Measurements from ENCODE around the gene GPHN. TPM values are rescaled to one million over a fixed set of nuclear protein-coding genes. Genes with fewer than 3 reads are reported as not detected.

Gene GPHN
- total and polyA plus RNA-seq, 2 donors (not counting 3 experiments of a cell fraction or from before 2014, with no cell fraction given) = 5.1 to 23.2 TPM

DNA sequence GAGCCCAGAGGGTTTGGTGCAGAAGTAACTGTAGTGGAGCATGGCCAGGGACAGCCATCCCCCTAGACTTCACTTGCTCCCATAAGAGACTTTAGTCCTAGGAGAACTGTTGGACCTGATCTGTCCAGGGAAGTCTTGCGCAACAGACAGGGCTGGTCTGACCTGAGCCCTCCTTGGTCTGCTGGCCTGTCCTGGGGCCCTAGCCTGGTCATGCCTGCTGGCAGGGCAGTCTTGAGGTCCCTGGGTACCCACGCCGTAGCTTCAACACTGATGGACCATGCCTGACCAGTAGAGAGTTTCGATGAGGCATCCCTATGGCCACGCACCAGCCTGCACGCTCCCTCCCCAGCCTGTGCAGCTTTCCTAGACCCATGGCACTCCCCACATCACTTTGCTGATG, 305.7 kb downstream of the GPHN start:
- FAIRE-seq = no peak
- H3K9me3 ChIP-seq (replicated peaks; ENCODE audit: control insufficient read depth, insufficient read depth, low read length) = no peaks in the 10 kb centered on the region
- no peak overlapping the region for H3K9ac ChIP-seq (replicated peaks; ENCODE audit: extremely low read depth, insufficient read depth, low read length)
- no peak overlapping the region for H3K4me2 ChIP-seq (ENCODE audit: insufficient read depth, low read length)
- BruUV-seq (replicated peaks) = no TSS peak
- intact Hi-C loops (cut with micrococcal nuclease) (no loop called here), dilution Hi-C loops (cut with MboI; ENCODE audit: extremely low pct_ligation_motif_present, low sequenced_read_pairs) (loop anchor here (25.0 kb wide), 1 partner anchor 99 kb away; no protein-coding TSS in a partner anchor)
- no peak for TF ChIP-seq GATA2 (IDR thresholded peaks at IDR 0.05; ENCODE audit: insufficient read depth, insufficient read length, low read depth, low read length)
- no peak for TF ChIP-seq POLR2A (IDR thresholded peaks at IDR 0.05; ENCODE audit: low read depth, low read length)
- no peak for TF ChIP-seq EZH2 (IDR thresholded peaks at IDR 0.05; ENCODE audit: borderline replicate concordance, low read depth, low read length, severe bottlenecking)
- no peak for TF ChIP-seq POLR2AphosphoS5 (IDR thresholded peaks at IDR 0.05; ENCODE audit: insufficient read depth, low read depth, low read length)
- no peak for TF ChIP-seq FOS (IDR thresholded peaks at IDR 0.05; ENCODE audit: borderline replicate concordance, insufficient read depth, low read length)
- no peak for TF ChIP-seq MYC (IDR thresholded peaks at IDR 0.05; ENCODE audit: low read depth, low read length)
- no peak for TF ChIP-seq JUN (IDR thresholded peaks at IDR 0.05; ENCODE audit: borderline replicate concordance, insufficient read depth, insufficient read length, low read depth)
- TF ChIP-seq, protein P1, sequence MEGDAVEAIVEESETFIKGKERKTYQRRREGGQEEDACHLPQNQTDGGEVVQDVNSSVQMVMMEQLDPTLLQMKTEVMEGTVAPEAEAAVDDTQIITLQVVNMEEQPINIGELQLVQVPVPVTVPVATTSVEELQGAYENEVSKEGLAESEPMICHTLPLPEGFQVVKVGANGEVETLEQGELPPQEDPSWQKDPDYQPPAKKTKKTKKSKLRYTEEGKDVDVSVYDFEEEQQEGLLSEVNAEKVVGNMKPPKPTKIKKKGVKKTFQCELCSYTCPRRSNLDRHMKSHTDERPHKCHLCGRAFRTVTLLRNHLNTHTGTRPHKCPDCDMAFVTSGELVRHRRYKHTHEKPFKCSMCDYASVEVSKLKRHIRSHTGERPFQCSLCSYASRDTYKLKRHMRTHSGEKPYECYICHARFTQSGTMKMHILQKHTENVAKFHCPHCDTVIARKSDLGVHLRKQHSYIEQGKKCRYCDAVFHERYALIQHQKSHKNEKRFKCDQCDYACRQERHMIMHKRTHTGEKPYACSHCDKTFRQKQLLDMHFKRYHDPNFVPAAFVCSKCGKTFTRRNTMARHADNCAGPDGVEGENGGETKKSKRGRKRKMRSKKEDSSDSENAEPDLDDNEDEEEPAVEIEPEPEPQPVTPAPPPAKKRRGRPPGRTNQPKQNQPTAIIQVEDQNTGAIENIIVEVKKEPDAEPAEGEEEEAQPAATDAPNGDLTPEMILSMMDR (IDR thresholded peaks at IDR 0.05; ENCODE audit: extremely low read depth in 1 of 2, insufficient read depth in 1 of 2, low read depth in 1 of 2, low read length in 2 of 2) = no peak
- TF ChIP-seq, protein P2, sequence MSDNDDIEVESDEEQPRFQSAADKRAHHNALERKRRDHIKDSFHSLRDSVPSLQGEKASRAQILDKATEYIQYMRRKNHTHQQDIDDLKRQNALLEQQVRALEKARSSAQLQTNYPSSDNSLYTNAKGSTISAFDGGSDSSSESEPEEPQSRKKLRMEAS (IDR thresholded peaks at IDR 0.05; ENCODE audit: insufficient read depth, insufficient read length) = no peak
- no peaks in the 10 kb centered on the region for H3K27me3 ChIP-seq (ENCODE audit: control insufficient read depth in 2 of 2, insufficient read depth in 2 of 2, low read length in 2 of 2)
- no peaks in the 10 kb centered on the region for H3K4me1 ChIP-seq (ENCODE audit: control insufficient read depth, extremely low read depth, insufficient read depth, low read length)
- no peak overlapping the region for H3K27ac ChIP-seq (ENCODE audit: insufficient read depth, low read depth, low read length)
- ChIA-PET POLR2A (no interaction called here), CTCF (interaction anchor here (1.4 kb wide), 1 partner anchor 10 kb away, joined by 3 read pairs; no protein-coding TSS in a partner anchor)
- H4K20me1 ChIP-seq (replicated peaks; ENCODE audit: control insufficient read depth, extremely low read depth, insufficient read depth, low read length) = no peaks in the 10 kb centered on the region
- no peaks in the 10 kb centered on the region for H3K79me2 ChIP-seq (ENCODE audit: control insufficient read depth, insufficient read depth, low read length)
- no peak overlapping the region for H3K4me3 ChIP-seq (replicated peaks in 1 of 3; ENCODE audit: insufficient read depth in 1 of 3, low read depth in 1 of 3, low read length in 3 of 3)
- no peaks in the 10 kb centered on the region for H3K9me1 ChIP-seq (replicated peaks; ENCODE audit: control insufficient read depth, extremely low read depth, insufficient read depth, low read length)
- H2AFZ ChIP-seq (ENCODE audit: low read depth, low read length) = no peak overlapping the region
- no peaks in the 10 kb centered on the region for H3K36me3 ChIP-seq (ENCODE audit: control insufficient read depth in 2 of 2, extremely low read depth in 1 of 2, insufficient read depth in 2 of 2, low read length in 2 of 2)
- no peak for DNase-seq (ENCODE audit: low read depth, low spot score)
